PC-9 (cell line): Measurements from ENCODE around the gene IKBKE.

Experiments
- CTCF ChIP-seq: fragments of 200-600 bp; sonication (generic); conservative IDR thresholded peaks from 2 replicates; pipeline ENCODE4 v1.6.1; 2017; ENCODE audit warnings: mixed run types, antibody characterized with exemption, mild to moderate bottlenecking, moderate library complexity
- EZH2 ChIP-seq: fragments of 200-600 bp; sonication (generic); IDR thresholded peaks from 2 replicates; pipeline ENCODE4 v1.8.0; 2017; ENCODE audit warnings: antibody characterized with exemption, low read depth

GRCh38 chr1:206447422-206447765 lies 22.9 kb upstream of the IKBKE start:
- TF ChIP-seq CTCF (no peak), EZH2 (no peak)
